Neural cell (in vitro differentiated cells): Measurements from ENCODE around the gene CPNE4. TPM values are rescaled to one million over a fixed set of nuclear protein-coding genes. Genes with fewer than 3 reads are reported as not detected.

Experiments
- H2AFZ ChIP-seq: fragments of 200-600, 300-800 bp; sonication (generic), shearing (Covaris generic); 2 replicates; pipeline ENCODE4 v1.6.0; 2014; ENCODE audit warnings: low read depth, mild to moderate bottlenecking, antibody characterized with exemption, low read length, moderate library complexity
- H3F3A ChIP-seq: fragments of 200-600 bp; shearing (Covaris generic); 2 replicates; pipeline ENCODE4 v1.6.1; 2016; ENCODE audit warnings: mild to moderate bottlenecking, moderate library complexity, mixed read lengths, antibody characterized with exemption, low read length; ENCODE audit not compliant: insufficient read depth, poor library complexity, severe bottlenecking
- H3K27ac ChIP-seq: fragments of 200-600, 300-800 bp; sonication (generic), shearing (Covaris generic); 2 replicates; pipeline ENCODE4 v1.5.1; 2014; ENCODE audit warnings: mild to moderate bottlenecking, low read length, moderate library complexity
- H3K27me3 ChIP-seq: fragments of 300-800, 200-600 bp; sonication (generic), shearing (Covaris generic); 2 replicates; pipeline ENCODE4 v1.6.0; 2014; ENCODE audit warnings: mild to moderate bottlenecking, low read depth, low read length, moderate library complexity; ENCODE audit not compliant: insufficient read depth
- H3K36me3 ChIP-seq: fragments of 300-800, 200-600 bp; sonication (generic), shearing (Covaris generic); 2 replicates; pipeline ENCODE4 v1.5.1; 2014; ENCODE audit warnings: mild to moderate bottlenecking, antibody characterized with exemption, low read length, moderate library complexity; ENCODE audit not compliant: insufficient read depth
- H3K4me2 ChIP-seq: fragments of 300-800, 200-600 bp; sonication (generic), shearing (Covaris generic); 2 replicates; pipeline ENCODE4 v1.6.0; 2014; ENCODE audit warnings: mild to moderate bottlenecking, low read length
- H3K4me3 ChIP-seq: fragments of 300-800, 200-600 bp; sonication (generic), shearing (Covaris generic); 2 replicates; pipeline ENCODE4 v1.5.1; 2014; ENCODE audit warnings: mild to moderate bottlenecking, low read length, moderate library complexity
- H3K79me2 ChIP-seq: fragments of 200-600 bp; shearing (Covaris generic); replicated peaks from 2 replicates; pipeline ENCODE4 v1.6.0; 2014; ENCODE audit warnings: mild to moderate bottlenecking, low read length, moderate library complexity; ENCODE audit not compliant: insufficient read depth
- H3K9ac ChIP-seq: fragments of 300-800, 200-600 bp; sonication (generic), shearing (Covaris generic); 2 replicates; pipeline ENCODE4 v1.6.1; 2016; ENCODE audit warnings: mild to moderate bottlenecking, low read length, mixed read lengths
- H3K9me2 ChIP-seq: fragments of 200-600 bp; shearing (Covaris generic); 2 replicates; pipeline ENCODE4 v1.6.1; 2016; ENCODE audit warnings: mild to moderate bottlenecking, low read length, mixed read lengths; ENCODE audit not compliant: insufficient read depth
- H3K9me3 ChIP-seq: fragments of 200-600, 300-800 bp; sonication (generic), shearing (Covaris generic); 2 replicates; pipeline ENCODE4 v1.6.1; 2016; ENCODE audit warnings: mild to moderate bottlenecking, mixed run types, low read length, moderate library complexity, mixed read lengths
- H4K20me1 ChIP-seq: fragments of 200-600 bp; shearing (Covaris generic); 2 replicates; pipeline ENCODE4 v1.6.1; 2016; ENCODE audit warnings: mild to moderate bottlenecking, mixed run types; ENCODE audit not compliant: insufficient read depth
- CTCF ChIP-seq: fragments of 450-650 bp; IDR thresholded peaks from 2 replicates; pipeline ENCODE4 v1.5.1; 2014; ENCODE audit warnings: antibody characterized with exemption, mild to moderate bottlenecking, moderate library complexity; ENCODE audit not compliant: poor library complexity, severe bottlenecking
- EP300 ChIP-seq: fragments of 450-650 bp; conservative IDR thresholded peaks from 2 replicates; pipeline ENCODE4 v1.6.1; 2014; ENCODE audit warnings: antibody characterized with exemption, mild to moderate bottlenecking, moderate library complexity; ENCODE audit not compliant: poor library complexity, severe bottlenecking
- EZH2 ChIP-seq: fragments of 200-600, 300-800 bp; shearing (Covaris generic), sonication (generic); IDR thresholded peaks from 2 replicates; pipeline ENCODE4 v1.6.1; 2014; ENCODE audit warnings: antibody characterized with exemption, low read length, borderline replicate concordance, mild to moderate bottlenecking; ENCODE audit not compliant: insufficient read depth, poor library complexity, severe bottlenecking
- MXI1 ChIP-seq: fragments of 450-650 bp; conservative IDR thresholded peaks from 2 replicates; pipeline ENCODE4 v1.6.1; 2014; ENCODE audit warnings: antibody characterized with exemption, mild to moderate bottlenecking; ENCODE audit not compliant: poor library complexity, severe bottlenecking
- POLR2AphosphoS5 ChIP-seq: IDR thresholded peaks from 2 replicates; pipeline ENCODE4 v1.6.1; 2012
- RAD21 ChIP-seq: fragments of 450-650 bp; conservative IDR thresholded peaks from 2 replicates; pipeline ENCODE4 v1.6.1; 2014; ENCODE audit warnings: antibody characterized with exemption, mild to moderate bottlenecking, moderate library complexity
- REST ChIP-seq: IDR thresholded peaks from 2 replicates; pipeline ENCODE4 v1.6.1; 2012; ENCODE audit warnings: borderline replicate concordance
- SMC3 ChIP-seq: fragments of 450-650 bp; conservative IDR thresholded peaks from 2 replicates; pipeline ENCODE4 v1.6.1; 2014; ENCODE audit warnings: antibody characterized with exemption, mild to moderate bottlenecking, moderate library complexity; ENCODE audit not compliant: poor library complexity
- TAF1 ChIP-seq: IDR thresholded peaks from 2 replicates; pipeline ENCODE4 v1.6.1; 2012; ENCODE audit warnings: low read depth
- polyA plus RNA-seq: library from polyadenylated mRNA; depleted of rRNA; stranded (reverse); fragments of >200 nt; gene quantifications from 2 replicates; pipeline ENCODE4 v1.2.3, GENCODE V29; 2014

CPNE4 gene
- polyA plus RNA-seq, 1 donor from 2014 or later: 0.59 TPM

- Histone ChIP-seq H3K4me3 (no peak overlapping the region), H4K20me1 (no peaks in the 10 kb centered on the region), H3K9ac (no peak overlapping the region), H3F3A (no peaks in the 10 kb centered on the region), H3K9me2 (no peaks in the 10 kb centered on the region), H3K79me2 (no peaks in the 10 kb centered on the region), H3K36me3 (no peaks in the 10 kb centered on the region), H2AFZ (no peak overlapping the region), H3K27ac (no peak overlapping the region), H3K4me2 (no peak overlapping the region), H3K9me3 (no peaks in the 10 kb centered on the region), H3K27me3 (peaks cover 51% of the 10 kb centered on the region)
- TF ChIP-seq EP300: no peak
- TF ChIP-seq MXI1: no peak
- TF ChIP-seq CTCF: no peak
Observed at GRCh38 chr3:132037581-132037980, 2.8 kb upstream of the CPNE4 start.

GRCh38 chr3:132037056-132037455 is 2.2 kb upstream of the CPNE4 start:
- Histone ChIP-seq H3K4me3 (no peak overlapping the region), H3K79me2 (no peaks in the 10 kb centered on the region), H3K9me3 (no peaks in the 10 kb centered on the region)

More at GRCh38 chr3:132037056-132037455, 2.2 kb upstream of the CPNE4 start:
- TF ChIP-seq SMC3: no peak
- TF ChIP-seq POLR2AphosphoS5: no peak
- no peak for TF ChIP-seq CTCF
- TF ChIP-seq REST: no peak
- no peak for TF ChIP-seq EZH2
- TF ChIP-seq MXI1: no peak
- no peak for TF ChIP-seq TAF1
- no peak for TF ChIP-seq EP300
- no peak for TF ChIP-seq RAD21
- H3K9ac ChIP-seq: no peak overlapping the region
- no peak overlapping the region for H2AFZ ChIP-seq
- H4K20me1 ChIP-seq: no peaks in the 10 kb centered on the region
- H3K4me2 ChIP-seq: no peak overlapping the region
- H3F3A ChIP-seq: no peaks in the 10 kb centered on the region
- H3K27ac ChIP-seq: no peak overlapping the region
- no peaks in the 10 kb centered on the region for H3K36me3 ChIP-seq
- peaks cover 57% of the 10 kb centered on the region for H3K27me3 ChIP-seq
- no peaks in the 10 kb centered on the region for H3K9me2 ChIP-seq
